IPS-15b (cell line): ENCODE measurements around the gene MYH9.

ENCODE experiments used
- H3K27me3 ChIP-seq: one replicate; pipeline ENCODE4 v1.6.1; 2013; ENCODE audit warnings: low read length; ENCODE audit not compliant: control insufficient read depth, insufficient read depth
- H3K36me3 ChIP-seq: one replicate; pipeline ENCODE4 v1.6.1; 2013; ENCODE audit warnings: low read length; ENCODE audit not compliant: control insufficient read depth, insufficient read depth
- H3K4me1 ChIP-seq: one replicate; pipeline ENCODE4 v1.6.1; 2013; ENCODE audit warnings: mild to moderate bottlenecking, low read length; ENCODE audit not compliant: control insufficient read depth, insufficient read depth
- H3K4me3 ChIP-seq: one replicate; pipeline ENCODE4 v1.5.1; 2013; ENCODE audit warnings: low read depth, low read length
- H3K9ac ChIP-seq: one replicate; pipeline ENCODE4 v1.6.1; 2013; ENCODE audit warnings: low read depth, mild to moderate bottlenecking, low read length
- H3K9me3 ChIP-seq: one replicate; pipeline ENCODE4 v1.6.1; 2013; ENCODE audit warnings: mild to moderate bottlenecking, low read length; ENCODE audit not compliant: control insufficient read depth, insufficient read depth

Gene MYH9

DNA sequence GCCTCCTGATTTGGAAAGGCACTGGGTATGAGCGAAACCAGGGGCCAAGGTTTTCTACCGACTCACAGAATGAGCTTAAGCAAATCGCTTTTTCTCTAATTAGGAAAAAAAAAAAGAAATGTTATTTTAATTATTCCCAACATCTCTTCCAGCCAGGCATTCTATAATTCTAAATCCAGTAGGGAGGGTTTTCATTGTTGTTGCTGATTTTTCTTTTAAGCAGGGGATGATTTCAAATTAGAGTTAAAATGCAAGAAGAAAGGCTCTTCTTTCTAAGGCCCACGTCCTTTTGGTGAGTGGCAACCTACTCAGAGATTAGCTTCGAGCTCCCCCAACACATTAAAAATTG is 8.9 kb downstream of the MYH9 start:
- Histone ChIP-seq H3K27me3 (no peaks in the 10 kb centered on the region), H3K9me3 (no peaks in the 10 kb centered on the region), H3K4me1 (peaks cover 7% of the 10 kb centered on the region), H3K9ac (no peak overlapping the region), H3K36me3 (no peaks in the 10 kb centered on the region), H3K4me3 (no peak overlapping the region)

- Histone ChIP-seq H3K27me3 (no peaks in the 10 kb centered on the region), H3K9me3 (no peaks in the 10 kb centered on the region), H3K9ac (no peak overlapping the region), H3K36me3 (peaks cover 3% of the 10 kb centered on the region), H3K4me3 (no peak overlapping the region), H3K4me1 (peaks cover 12% of the 10 kb centered on the region)
Measured at GRCh38 chr22:36378080-36378868, 9.5 kb downstream of the MYH9 start.

GRCh38 chr22:36377022-36377631 is 10.6 kb downstream of the MYH9 start:
- Histone ChIP-seq H3K4me1 (peaks cover 12% of the 10 kb centered on the region), H3K9me3 (no peaks in the 10 kb centered on the region), H3K36me3 (peaks cover 4% of the 10 kb centered on the region), H3K4me3 (no peak overlapping the region), H3K27me3 (no peaks in the 10 kb centered on the region), H3K9ac (no peak overlapping the region)

DNA sequence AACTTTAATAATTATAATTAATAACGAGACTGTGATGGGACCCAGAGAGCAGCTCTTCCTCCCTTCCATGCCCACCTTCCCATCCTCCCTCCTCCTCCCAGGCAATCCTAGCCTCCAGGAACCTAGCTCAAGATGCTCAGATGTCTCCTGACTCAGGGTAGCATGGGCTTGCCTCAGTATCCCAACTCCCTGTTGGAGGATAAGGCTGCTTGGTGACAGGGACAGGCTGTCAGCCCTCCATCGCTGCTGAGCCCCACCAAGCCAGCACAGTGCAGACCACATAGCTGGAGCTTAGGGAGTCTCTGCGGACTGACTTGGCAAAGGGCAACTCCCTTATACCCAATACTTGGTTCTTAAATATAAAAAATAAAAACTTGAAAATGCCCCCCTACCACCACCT is 11.5 kb downstream of the MYH9 start:
- Histone ChIP-seq H3K9ac (no peak overlapping the region), H3K27me3 (no peaks in the 10 kb centered on the region), H3K4me1 (peaks cover 12% of the 10 kb centered on the region), H3K9me3 (no peaks in the 10 kb centered on the region), H3K4me3 (no peak overlapping the region), H3K36me3 (peaks cover 4% of the 10 kb centered on the region)

DNA sequence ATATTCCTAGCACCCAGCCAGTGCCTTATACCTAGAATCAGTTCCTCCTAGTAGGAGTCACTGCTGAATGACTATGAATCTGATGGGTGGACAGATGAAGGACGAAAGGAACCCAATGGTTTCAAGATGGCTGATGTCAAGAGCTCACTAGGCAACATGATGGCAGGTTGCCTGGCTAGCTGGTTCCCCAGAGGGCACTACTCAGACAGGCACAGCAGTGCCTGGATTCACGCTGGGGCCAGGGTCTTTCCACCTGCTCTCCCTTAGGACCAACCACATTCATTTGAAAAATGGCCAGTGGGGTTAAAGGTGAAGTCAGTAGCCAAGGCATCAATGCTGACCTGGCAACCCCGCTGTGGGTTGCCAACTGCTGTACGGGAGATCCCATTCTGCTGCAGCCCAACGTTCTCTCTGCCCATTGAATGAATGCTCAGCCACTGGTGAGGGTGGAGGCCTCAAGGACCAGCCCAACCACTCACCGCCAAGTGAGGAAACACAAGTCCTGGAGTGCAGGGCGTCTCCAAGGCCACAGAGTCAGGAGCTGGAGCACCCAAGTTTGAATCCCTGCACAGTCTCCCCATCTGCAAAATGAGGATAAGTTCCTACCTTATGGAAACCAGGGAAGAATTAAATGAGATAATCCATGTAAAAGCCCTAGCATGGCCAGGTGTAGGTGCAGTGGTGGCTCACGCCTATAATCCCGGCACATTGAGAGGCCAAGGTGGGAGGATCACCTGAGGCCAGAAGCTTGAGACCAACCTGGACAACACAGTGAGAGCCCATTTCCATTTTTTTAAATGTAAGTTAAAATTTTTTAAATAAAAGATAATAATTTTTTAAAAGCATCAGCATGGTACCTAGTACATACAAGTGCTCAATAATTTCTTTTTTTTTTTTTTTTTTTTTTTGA is 12.4 kb downstream of the MYH9 start:
- H3K4me1 ChIP-seq = peaks cover 19% of the 10 kb centered on the region
- H3K4me3 ChIP-seq = no peak overlapping the region
- H3K9ac ChIP-seq = peak overlapping the region; percentile 29
- no peaks in the 10 kb centered on the region for H3K27me3 ChIP-seq
- peaks cover 4% of the 10 kb centered on the region for H3K36me3 ChIP-seq
- H3K9me3 ChIP-seq = no peaks in the 10 kb centered on the region

DNA sequence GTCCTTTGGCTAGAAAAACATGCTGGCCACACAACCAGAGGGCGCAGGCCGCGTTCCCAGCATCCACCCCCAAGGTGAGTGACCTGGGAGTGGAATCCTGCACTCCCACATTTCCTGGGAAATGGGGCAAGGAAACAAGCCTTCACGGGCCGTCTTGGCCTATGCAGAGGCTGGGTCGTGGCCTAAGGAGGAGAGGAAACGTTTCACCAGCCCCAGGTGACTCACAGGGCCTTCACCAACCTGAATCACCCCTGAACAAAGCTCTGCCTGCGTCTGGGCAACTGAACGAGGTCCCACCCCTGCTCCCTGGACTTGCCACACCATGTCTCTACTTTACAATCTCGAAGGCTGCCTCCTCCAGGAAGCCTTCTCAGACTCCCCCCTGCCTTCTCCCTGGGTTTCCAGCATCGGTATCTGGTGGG is 13.2 kb downstream of the MYH9 start:
- Histone ChIP-seq H3K27me3 (no peaks in the 10 kb centered on the region), H3K9me3 (no peaks in the 10 kb centered on the region), H3K4me1 (peaks cover 26% of the 10 kb centered on the region), H3K9ac (peak overlapping the region; percentile 29), H3K36me3 (peaks cover 4% of the 10 kb centered on the region), H3K4me3 (no peak overlapping the region)

DNA sequence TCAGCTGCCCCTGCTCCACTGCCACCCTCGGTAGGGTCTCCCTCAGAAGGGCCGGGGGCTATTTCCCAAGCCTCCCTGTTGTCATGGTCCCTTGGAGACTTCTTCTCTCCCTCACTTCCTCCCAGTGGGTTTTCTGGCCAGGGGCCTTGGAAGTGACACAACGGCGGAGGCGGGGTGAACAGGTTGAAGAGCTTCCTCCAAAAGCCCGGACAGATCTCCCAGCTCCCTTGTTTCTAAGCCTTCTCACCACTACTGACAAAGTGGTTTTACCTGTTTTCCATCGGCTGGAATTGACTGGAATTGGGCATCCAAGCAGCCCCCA is 14.5 kb downstream of the MYH9 start:
- no peak overlapping the region for H3K4me3 ChIP-seq
- peaks cover 4% of the 10 kb centered on the region for H3K36me3 ChIP-seq
- no peaks in the 10 kb centered on the region for H3K27me3 ChIP-seq
- H3K9ac ChIP-seq = peak overlapping the region; percentile 54
- no peaks in the 10 kb centered on the region for H3K9me3 ChIP-seq
- H3K4me1 ChIP-seq = peaks cover 38% of the 10 kb centered on the region

GRCh38 chr22:36371920-36372319 is 15.8 kb downstream of the MYH9 start:
- Histone ChIP-seq H3K4me3 (no peak overlapping the region), H3K9me3 (no peaks in the 10 kb centered on the region), H3K4me1 (peaks cover 45% of the 10 kb centered on the region), H3K27me3 (no peaks in the 10 kb centered on the region), H3K9ac (no peak overlapping the region), H3K36me3 (peaks cover 4% of the 10 kb centered on the region)

DNA sequence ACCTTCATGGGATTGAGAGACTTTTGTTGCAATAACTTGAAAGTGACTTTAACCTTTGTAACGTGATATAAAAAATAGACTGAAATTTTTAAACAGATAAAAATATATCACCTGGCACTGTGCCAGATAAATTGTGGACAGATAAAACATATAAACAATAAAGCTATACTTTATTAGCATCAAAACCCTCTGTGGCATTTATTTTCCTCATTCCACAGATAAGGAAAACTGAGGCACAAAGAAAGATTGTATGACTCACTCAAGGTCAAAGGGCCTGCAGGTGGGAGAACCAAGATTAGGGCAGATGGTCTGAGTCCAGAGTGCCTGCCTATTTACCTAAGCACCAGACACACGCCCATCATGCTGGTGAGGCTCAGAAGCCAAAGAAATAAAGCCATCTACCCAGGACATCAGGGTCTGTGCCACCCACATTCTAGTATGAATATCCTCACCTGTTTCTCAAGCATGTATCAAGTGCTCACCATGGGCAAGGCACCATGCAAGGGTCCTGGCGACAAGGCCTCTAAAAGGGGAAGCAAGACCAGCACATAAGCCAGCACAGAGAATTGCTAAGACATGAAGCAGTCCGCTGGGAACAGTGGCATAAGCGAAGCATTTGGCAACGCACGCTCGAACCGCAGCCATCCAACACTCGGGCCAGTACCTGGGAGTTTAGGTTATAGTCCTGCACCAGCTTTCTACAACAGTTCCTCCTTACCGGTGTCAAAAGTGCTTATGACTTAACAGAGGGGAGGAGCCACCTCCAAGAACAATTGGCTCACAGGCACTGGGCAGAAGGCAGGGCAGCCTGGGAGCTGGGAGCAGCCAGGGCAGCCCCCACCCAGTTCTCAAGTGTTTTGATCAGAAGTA is 17.6 kb downstream of the MYH9 start:
- peaks cover 52% of the 10 kb centered on the region for H3K4me1 ChIP-seq
- no peaks in the 10 kb centered on the region for H3K9me3 ChIP-seq
- peaks cover 4% of the 10 kb centered on the region for H3K36me3 ChIP-seq
- no peak overlapping the region for H3K4me3 ChIP-seq
- H3K27me3 ChIP-seq = no peaks in the 10 kb centered on the region
- H3K9ac ChIP-seq = no peak overlapping the region

DNA sequence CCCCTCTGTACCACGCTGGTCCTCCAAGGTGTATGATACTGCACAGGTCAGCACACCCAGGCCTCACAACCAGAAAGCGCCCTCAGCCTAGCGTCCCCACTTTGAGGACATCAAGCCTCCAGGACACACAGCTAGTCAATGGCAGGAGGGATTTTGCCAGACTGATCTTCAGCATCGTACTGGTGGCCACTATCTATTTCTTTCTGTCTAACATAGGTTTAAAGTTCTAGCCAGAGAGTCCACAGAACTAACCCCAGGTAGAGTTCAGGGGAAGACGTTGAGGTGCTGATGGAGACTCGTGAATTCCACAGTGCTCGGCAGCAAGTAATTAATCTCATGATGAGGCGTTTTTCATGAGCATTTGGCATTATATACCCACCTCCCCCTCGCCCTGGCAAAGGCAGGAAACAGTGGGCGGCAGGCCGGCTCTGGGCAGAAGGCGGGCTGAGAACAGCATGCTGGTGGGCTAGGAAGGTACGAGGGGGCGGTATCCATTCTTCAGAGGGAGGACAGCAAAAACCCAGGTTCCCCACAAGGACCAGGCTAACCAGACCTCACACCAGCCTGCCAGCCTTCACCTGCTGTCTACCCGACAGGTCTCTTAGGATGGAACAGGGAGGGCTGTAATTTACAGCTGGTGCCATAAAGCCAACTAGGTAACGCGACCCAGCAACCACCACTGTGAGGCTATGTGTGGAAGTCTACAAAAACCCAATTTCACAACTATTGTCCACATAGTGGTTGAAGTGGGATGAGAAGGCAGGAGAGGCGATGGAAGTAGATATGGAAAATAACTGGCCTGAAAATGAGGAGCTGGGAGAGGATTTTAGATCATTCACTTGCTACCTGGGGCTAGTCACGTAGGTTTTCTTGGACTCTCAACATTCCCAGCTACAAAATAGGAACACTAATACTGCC is 18.5 kb downstream of the MYH9 start:
- H3K9ac ChIP-seq = peak overlapping the region; percentile 60

More for the DNA sequence above, 18.5 kb downstream of the MYH9 start:
- Histone ChIP-seq H3K27me3 (no peaks in the 10 kb centered on the region), H3K36me3 (peaks cover 4% of the 10 kb centered on the region), H3K4me1 (peaks cover 51% of the 10 kb centered on the region), H3K9me3 (no peaks in the 10 kb centered on the region), H3K4me3 (peak overlapping the region; percentile 19)
